ENCODE data around the gene CITED4. TPM values are rescaled to one million over a fixed set of nuclear protein-coding genes. Genes with fewer than 3 reads are reported as not detected.

Gene CITED4
- total and polyA plus RNA-seq, 9 of the 15 experiments (the other 6 are each of a cell fraction or from before 2014, with no cell fraction given): 0.11 to 1.2 (median 0.17) TPM; not detected in 2

DNA sequence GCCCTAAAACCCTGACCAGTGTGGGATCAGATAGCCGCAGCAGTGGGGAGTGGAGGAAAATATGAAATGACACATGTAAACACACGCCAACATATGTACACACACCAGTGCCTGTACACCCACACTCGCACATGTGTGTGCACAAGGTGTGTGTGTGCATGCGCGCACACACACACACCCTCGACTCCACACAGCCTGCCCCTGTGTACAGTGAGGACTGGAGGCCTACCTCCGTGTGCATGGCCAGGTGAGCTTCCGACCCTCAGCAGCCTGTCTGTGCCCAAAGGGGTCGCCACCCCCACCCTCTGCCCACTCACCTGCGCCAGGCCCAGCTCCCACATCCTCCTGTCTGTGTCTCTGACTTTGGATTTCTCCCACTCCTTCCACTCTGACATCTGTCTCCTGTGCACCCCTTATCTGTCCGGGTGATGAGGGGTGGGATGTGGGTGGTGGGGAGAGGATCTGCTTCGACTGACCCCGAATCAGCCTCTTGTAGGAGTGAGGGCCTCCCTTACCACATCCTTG is 31.7 kb downstream of the CITED4 start:
- H3K9ac ChIP-seq (ENCODE audit: insufficient read depth in 1 of 2, low read depth in 2 of 2, low read length in 2 of 2): peak overlapping the region in 1 of 2 experiments; percentile 37; a peak in 1 of 4 replicates
- intact Hi-C loops (cut with micrococcal nuclease) (no loop called here), in situ Hi-C loops (cut with MboI) (no loop called here)
- no peaks in the 10 kb centered on the region for H3K9me3 ChIP-seq (replicated peaks; ENCODE audit: control insufficient read depth, insufficient read depth, low read depth, low read length)
- H3K36me3 ChIP-seq (ENCODE audit: control insufficient read depth, insufficient read depth, low read length): no peaks in the 10 kb centered on the region
- BruUV-seq (replicated peaks): no TSS peak
- H2AFZ ChIP-seq (ENCODE audit: low read depth, low read length): no peak overlapping the region
- no peak for ATAC-seq
- no peak overlapping the region for H3K4me2 ChIP-seq (ENCODE audit: insufficient read depth, low read length)
- ChIA-PET POLR2A (interaction anchor here (1.0 to 1.6 kb wide), 2 partner anchors 9 to 11 kb away, joined by 5 to 8 read pairs; no protein-coding TSS in a partner anchor), CTCF (ENCODE audit: low intra/inter-chr PET ratio) (no interaction called here)
- no peak for FAIRE-seq
- H3K4me1 ChIP-seq (replicated peaks in 1 of 2; ENCODE audit: control insufficient read depth in 2 of 2, insufficient read depth in 2 of 2, low read length in 2 of 2): peaks cover 2 to 23% of the 10 kb centered on the region in 2 experiments; a peak in 3 of 5 replicates
- H3K79me2 ChIP-seq (ENCODE audit: control insufficient read depth, insufficient read depth, low read length): no peaks in the 10 kb centered on the region
- H4K20me1 ChIP-seq (replicated peaks; ENCODE audit: control insufficient read depth, insufficient read depth, low read length): no peaks in the 10 kb centered on the region
- H3K9me1 ChIP-seq (ENCODE audit: control insufficient read depth, insufficient read depth, low read length): peaks cover 3% of the 10 kb centered on the region
- TF ChIP-seq BACH1 (tag; IDR thresholded peaks at IDR 0.05): no peak
- TF ChIP-seq, protein P1, sequence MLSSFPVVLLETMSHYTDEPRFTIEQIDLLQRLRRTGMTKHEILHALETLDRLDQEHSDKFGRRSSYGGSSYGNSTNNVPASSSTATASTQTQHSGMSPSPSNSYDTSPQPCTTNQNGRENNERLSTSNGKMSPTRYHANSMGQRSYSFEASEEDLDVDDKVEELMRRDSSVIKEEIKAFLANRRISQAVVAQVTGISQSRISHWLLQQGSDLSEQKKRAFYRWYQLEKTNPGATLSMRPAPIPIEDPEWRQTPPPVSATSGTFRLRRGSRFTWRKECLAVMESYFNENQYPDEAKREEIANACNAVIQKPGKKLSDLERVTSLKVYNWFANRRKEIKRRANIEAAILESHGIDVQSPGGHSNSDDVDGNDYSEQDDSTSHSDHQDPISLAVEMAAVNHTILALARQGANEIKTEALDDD (IDR thresholded peaks at IDR 0.05): no peak
- no peak for TF ChIP-seq FOXA1 (IDR thresholded peaks at IDR 0.05; ENCODE audit: borderline replicate concordance)
- no peak for TF ChIP-seq RBBP5 (IDR thresholded peaks at IDR 0.05; ENCODE audit: borderline replicate concordance, insufficient read depth, low read length, poor library complexity, severe bottlenecking)
- TF ChIP-seq NRF1 (conservative IDR thresholded peaks at IDR 0.05 in 1 of 2, IDR thresholded peaks at IDR 0.05 in 1 of 2): no peak
- no peak for TF ChIP-seq ZNF79 (CRISPR knock-in tag; IDR thresholded peaks at IDR 0.05; ENCODE audit: low read depth)
- no peak for TF ChIP-seq THRAP3 (IDR thresholded peaks at IDR 0.05; ENCODE audit: borderline replicate concordance)
- TF ChIP-seq, protein P2, sequence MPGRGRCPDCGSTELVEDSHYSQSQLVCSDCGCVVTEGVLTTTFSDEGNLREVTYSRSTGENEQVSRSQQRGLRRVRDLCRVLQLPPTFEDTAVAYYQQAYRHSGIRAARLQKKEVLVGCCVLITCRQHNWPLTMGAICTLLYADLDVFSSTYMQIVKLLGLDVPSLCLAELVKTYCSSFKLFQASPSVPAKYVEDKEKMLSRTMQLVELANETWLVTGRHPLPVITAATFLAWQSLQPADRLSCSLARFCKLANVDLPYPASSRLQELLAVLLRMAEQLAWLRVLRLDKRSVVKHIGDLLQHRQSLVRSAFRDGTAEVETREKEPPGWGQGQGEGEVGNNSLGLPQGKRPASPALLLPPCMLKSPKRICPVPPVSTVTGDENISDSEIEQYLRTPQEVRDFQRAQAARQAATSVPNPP (IDR thresholded peaks at IDR 0.05; ENCODE audit: borderline replicate concordance, insufficient read depth, insufficient read length): no peak
- no peak for TF ChIP-seq CHCHD3 (CRISPR knock-in tag; IDR thresholded peaks at IDR 0.05)
- TF ChIP-seq ZNF124 (CRISPR knock-in tag; IDR thresholded peaks at IDR 0.05): no peak
- TF ChIP-seq ZC3H8 (IDR thresholded peaks at IDR 0.05): no peak
- TF ChIP-seq ZNF174 (CRISPR knock-in tag; IDR thresholded peaks at IDR 0.05): no peak
- TF ChIP-seq MEIS2 (IDR thresholded peaks at IDR 0.05; ENCODE audit: partially characterized antibody): no peak
- TF ChIP-seq HNRNPK (IDR thresholded peaks at IDR 0.05; ENCODE audit: low read depth, low read length, poor library complexity, severe bottlenecking): no peak
- TF ChIP-seq, protein P3, sequence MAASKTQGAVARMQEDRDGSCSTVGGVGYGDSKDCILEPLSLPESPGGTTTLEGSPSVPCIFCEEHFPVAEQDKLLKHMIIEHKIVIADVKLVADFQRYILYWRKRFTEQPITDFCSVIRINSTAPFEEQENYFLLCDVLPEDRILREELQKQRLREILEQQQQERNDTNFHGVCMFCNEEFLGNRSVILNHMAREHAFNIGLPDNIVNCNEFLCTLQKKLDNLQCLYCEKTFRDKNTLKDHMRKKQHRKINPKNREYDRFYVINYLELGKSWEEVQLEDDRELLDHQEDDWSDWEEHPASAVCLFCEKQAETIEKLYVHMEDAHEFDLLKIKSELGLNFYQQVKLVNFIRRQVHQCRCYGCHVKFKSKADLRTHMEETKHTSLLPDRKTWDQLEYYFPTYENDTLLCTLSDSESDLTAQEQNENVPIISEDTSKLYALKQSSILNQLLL (CRISPR knock-in tag; IDR thresholded peaks at IDR 0.05; ENCODE audit: borderline replicate concordance): no peak
- no peak for DNase-seq (ENCODE audit: extremely low read depth in 1 of 4, low spot score in 3 of 4)
- no peak overlapping the region for H3K27ac ChIP-seq (ENCODE audit: extremely low read depth, low read depth, low read length)
- no peaks in the 10 kb centered on the region for H3K27me3 ChIP-seq (ENCODE audit: control insufficient read depth in 2 of 2, insufficient read depth in 2 of 2, low read length in 2 of 2)
- WGBS (ENCODE audit: insufficient coverage, low coverage, missing lambda C conversion rate): 70% methylated on average over 12 of the region's 13 CpGs
- no peak overlapping the region for H3K4me3 ChIP-seq

All from K562 (cell line).